ENCODE data around the gene PLSCR3. TPM values are rescaled to one million over a fixed set of nuclear protein-coding genes. Genes with fewer than 3 reads are reported as not detected.

The PLSCR3 gene
- total and polyA plus RNA-seq, 2 donors (not counting 3 experiments of a cell fraction or from before 2014, with no cell fraction given): 59.9 to 94.8 TPM

GRCh38 chr17:7411427-7411750 is 17.1 kb upstream of the PLSCR3 start:
- POLR2A ChIA-PET: no interaction called here
- TF ChIP-seq MAX (IDR thresholded peaks at IDR 0.05; ENCODE audit: insufficient read depth, insufficient read length) (no peak), MYC (IDR thresholded peaks at IDR 0.05; ENCODE audit: low read depth, low read length) (no peak), JUN (IDR thresholded peaks at IDR 0.05; ENCODE audit: borderline replicate concordance, insufficient read depth, insufficient read length, low read depth) (no peak), GATA2 (IDR thresholded peaks at IDR 0.05; ENCODE audit: insufficient read depth, insufficient read length, low read depth, low read length) (no peak), EZH2 (IDR thresholded peaks at IDR 0.05; ENCODE audit: borderline replicate concordance, low read depth, low read length, severe bottlenecking) (no peak), CTCF (IDR thresholded peaks at IDR 0.05; ENCODE audit: extremely low read depth in 1 of 2, insufficient read depth in 1 of 2, low read depth in 1 of 2, low read length in 2 of 2) (no peak), POLR2AphosphoS5 (IDR thresholded peaks at IDR 0.05; ENCODE audit: insufficient read depth, low read depth, low read length) (no peak), FOS (IDR thresholded peaks at IDR 0.05; ENCODE audit: borderline replicate concordance, insufficient read depth, low read length) (no peak), POLR2A (IDR thresholded peaks at IDR 0.05; ENCODE audit: low read depth, low read length) (no peak)
- dilution Hi-C loops (cut with MboI; ENCODE audit: extremely low pct_ligation_motif_present, low sequenced_read_pairs): no loop called here

More at GRCh38 chr17:7411427-7411750, 17.1 kb upstream of the PLSCR3 start:
- no peak overlapping the region for H3K9ac ChIP-seq (replicated peaks; ENCODE audit: extremely low read depth, insufficient read depth, low read length)
- H3K4me1 ChIP-seq (ENCODE audit: control insufficient read depth, extremely low read depth, insufficient read depth, low read length): no peaks in the 10 kb centered on the region
- FAIRE-seq (no peak), DNase-seq (ENCODE audit: low read depth, low spot score) (no peak)
- no peaks in the 10 kb centered on the region for H4K20me1 ChIP-seq (replicated peaks; ENCODE audit: control insufficient read depth, extremely low read depth, insufficient read depth, low read length)
- no peaks in the 10 kb centered on the region for H3K9me3 ChIP-seq (replicated peaks; ENCODE audit: control insufficient read depth, insufficient read depth, low read length)
- no peaks in the 10 kb centered on the region for H3K79me2 ChIP-seq (ENCODE audit: control insufficient read depth, insufficient read depth, low read length)
- no peaks in the 10 kb centered on the region for H3K27me3 ChIP-seq (ENCODE audit: control insufficient read depth in 2 of 2, insufficient read depth in 2 of 2, low read length in 2 of 2)
- CTCF ChIA-PET: no interaction called here
- H3K4me2 ChIP-seq (ENCODE audit: insufficient read depth, low read length): no peak overlapping the region
- no peak overlapping the region for H3K27ac ChIP-seq (ENCODE audit: insufficient read depth, low read depth, low read length)
- H2AFZ ChIP-seq (ENCODE audit: low read depth, low read length): no peak overlapping the region
- intact Hi-C loops (cut with micrococcal nuclease): no loop called here
- H3K4me3 ChIP-seq (replicated peaks in 1 of 3; ENCODE audit: insufficient read depth in 1 of 3, low read depth in 1 of 3, low read length in 3 of 3): no peak overlapping the region
- no TSS peak for BruUV-seq (replicated peaks)
- H3K36me3 ChIP-seq (ENCODE audit: control insufficient read depth in 2 of 2, extremely low read depth in 1 of 2, insufficient read depth in 2 of 2, low read length in 2 of 2): peaks cover 0 to 17% of the 10 kb centered on the region in 2 experiments
- H3K9me1 ChIP-seq (replicated peaks; ENCODE audit: control insufficient read depth, extremely low read depth, insufficient read depth, low read length): no peaks in the 10 kb centered on the region

Measured in endothelial cell of umbilical vein (primary cell).